GM21367 (cell line): ENCODE data around the gene JARID2.

ENCODE experiments used
- ATAC-seq: cut with Tn5 transposase; IDR thresholded peaks from one replicate; pipeline ENCODE4 v1.9.1; 2021; ENCODE audit not compliant: unreplicated experiment

The JARID2 gene

DNA sequence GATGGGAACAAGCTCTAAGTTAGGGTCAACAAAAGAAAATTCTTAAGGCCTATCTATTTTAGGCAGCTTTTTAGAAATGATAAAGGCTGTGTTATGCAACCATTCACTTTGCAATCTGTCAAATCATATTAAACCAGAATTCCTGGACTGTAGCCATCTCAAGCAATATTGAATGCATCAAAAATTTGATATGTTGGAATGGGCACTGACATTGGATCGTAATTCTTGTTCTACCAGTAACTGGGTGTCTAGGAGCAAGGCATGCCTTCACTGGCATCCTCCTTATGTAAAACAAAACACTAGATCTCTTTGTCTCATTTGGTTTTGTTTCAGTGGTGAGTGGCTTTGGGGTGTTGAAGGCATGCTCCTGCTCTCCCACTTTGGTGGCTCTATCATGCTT lies 145.6 kb downstream of the JARID2 start:
- no peak for ATAC-seq

DNA sequence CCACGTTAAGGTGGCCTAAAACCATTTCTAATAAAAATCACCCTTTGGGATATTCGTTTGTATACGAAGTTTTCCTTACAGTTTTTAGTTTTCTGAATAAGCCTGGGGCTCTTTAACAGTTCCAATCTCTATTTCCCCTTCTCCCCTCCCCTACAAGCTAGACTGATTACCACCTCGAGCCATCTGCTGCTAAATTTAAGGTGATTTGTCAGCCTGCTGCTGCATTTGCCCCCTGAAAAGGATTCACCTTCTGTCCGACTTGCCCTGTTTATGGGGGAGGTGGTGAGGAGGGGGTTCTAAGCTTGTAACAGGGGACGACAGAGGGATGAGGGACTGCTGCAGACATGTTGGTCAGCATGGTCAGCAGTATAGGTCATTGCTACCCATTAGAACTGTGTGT lies 146.3 kb downstream of the JARID2 start:
- no peak for ATAC-seq

DNA sequence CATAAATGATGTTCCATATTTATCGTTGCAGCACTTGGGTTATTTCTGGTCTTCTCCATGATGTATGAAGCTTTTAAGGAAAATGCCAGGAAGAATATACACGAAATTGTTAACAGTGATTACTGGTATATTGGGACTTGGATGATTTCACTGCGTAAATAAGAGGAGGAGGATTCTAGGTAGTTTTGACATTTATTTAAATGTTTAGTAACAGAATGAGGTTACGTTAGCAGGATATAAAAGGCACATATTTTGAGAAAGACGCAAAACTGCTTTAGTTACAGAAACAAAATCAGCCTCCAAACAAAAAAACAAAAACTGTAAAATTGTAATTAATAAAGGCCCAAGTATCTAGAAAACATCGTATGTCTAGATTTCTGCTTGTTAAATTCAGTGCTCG lies 147.7 kb downstream of the JARID2 start:
- ATAC-seq: no peak

DNA sequence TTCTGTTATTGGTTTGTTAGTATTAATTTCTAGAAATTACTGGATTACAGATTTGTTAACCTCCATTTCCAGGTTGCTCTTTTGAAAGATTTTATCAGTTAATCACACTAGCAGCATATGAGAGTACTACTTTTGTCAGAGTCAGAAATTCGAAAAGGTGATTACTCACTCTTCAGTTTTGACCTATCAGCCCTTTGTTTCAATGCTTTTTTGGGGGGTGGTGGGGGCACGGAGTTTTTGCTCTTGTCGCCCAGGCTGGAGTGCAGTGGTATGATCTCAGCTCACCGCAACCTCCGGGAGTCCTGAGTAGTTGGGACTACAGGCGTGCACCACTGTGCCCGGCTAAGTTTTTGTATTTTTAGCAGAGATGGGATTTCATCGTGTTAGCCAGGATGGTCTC lies 149.2 kb downstream of the JARID2 start:
- ATAC-seq: no peak

DNA sequence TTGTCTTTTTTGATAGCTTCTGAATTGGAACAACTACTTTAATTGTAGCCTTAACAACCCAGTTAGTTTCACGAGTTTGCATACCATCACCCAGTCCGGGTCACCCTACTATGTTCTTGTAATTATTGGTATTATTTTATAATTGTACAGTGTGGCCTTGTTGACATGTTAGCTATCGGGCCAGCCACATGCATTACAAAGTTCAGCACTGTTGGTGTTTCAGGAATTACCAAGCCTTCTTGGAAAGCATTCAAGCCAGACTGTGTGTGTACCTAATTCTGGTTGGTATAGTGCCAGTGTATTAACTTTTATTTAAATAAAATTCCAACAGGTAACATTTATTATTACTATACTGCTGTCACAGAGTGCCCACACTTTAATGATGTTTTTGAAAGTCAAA lies 150.9 kb downstream of the JARID2 start:
- ATAC-seq: no peak

DNA sequence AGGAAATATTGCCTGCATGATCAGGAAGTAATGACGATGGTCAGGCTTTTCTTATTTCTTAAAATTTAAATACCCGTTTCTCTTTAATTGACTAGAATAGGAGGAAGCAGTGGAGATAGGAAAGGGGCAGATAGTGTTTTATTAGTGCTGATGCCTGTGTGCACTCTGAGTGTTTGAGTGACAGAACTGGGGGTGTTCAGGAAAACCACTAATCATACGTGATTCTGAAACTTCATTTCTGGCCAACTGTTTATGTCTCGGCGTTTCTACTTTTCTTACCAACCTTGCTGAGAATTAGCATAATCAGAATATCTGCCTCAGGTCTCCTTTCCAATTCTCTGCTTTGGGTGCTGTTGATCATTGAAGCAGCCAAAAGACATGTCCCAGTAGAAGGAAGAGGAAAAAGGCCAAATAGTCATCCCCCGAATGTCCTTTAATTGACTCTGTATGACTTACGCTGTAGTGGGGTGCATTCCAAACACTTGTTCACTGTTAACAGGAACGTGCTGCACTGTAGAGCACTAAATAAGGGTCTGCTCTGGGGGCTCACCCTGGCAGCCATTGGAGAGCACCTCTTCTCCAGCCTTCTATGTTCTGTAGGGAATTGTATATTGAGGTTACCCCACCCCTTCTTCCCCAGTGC lies 152.9 kb downstream of the JARID2 start:
- no peak for ATAC-seq

DNA sequence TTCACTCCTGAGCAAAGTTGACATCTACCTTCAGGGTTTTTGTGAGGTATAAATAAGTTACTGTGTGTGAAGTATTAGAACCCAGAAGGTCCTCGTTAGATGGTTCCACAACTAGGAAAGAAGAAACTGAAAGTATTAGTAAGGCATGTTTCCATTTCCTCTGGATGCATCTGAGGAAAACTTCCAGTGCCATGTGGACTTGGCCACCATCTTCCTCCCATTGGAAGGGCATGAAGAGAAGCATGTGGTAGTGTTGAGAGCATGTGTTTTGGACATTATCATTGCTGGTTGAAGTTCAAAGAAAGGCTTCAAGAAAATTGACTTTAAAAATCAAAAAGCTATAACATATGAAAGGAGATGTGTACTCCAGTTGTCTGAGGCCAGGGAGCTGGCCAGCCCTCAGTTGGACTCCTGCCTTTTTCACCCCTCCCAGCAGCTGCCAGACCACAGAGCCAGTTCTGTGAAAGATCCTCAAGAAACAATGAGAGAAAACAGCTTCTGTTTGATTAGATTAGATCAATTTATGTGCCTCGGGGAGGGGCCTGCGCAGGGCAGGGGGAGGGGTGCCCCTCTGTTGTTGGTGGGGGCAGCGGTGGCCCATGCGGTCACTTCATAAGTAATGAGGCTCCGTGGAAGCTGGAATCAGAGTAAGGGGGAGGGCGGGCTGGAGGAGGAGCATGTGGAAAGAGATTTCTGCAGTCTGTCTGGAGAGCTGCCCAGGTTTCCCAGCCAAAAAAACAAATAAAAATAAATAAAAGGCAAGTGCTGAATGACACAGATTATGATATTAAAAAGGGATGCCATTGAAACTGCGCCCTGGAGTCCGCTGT lies 154.0 kb downstream of the JARID2 start:
- no peak for ATAC-seq

DNA sequence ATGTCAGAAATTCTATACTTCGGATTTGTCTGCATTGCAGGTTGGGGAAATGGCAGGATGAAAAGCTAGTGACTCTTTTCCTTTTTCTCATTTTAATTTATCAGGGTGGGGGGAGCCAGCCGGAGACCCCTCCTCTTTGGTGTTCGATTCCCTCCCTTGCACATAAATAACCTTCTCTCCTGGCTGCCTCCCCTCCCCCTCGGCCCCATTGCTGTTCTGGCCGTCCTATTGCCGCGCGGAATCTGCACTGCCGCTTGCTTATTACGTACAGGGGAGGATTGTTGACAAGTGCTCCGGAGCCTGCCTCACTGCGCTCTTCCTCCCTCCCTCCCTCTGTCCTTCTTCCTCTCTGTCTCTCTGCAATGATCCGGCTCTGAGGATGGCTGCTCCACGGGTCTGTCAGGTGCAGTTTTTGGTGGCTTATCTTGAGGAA lies 154.7 kb downstream of the JARID2 start:
- no peak for ATAC-seq

DNA sequence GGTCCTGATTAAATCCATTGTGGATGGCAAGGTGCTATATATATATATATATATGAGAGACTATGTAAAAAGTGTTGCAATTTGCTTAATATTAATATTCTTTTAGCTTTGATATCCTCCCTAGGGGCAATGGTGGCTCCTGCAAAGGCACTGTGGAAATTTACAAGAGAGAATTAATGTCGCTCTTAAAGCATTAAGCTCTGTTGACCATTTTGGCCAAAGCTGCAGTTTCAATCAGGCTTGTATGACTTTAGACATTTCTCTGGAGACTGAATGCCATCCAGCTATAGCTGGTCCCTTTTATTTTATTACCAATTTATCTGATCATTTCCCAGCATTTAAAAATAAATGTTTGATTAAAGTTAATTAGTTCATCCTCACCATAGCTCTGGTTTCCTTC lies 155.3 kb downstream of the JARID2 start:
- ATAC-seq: no peak

DNA sequence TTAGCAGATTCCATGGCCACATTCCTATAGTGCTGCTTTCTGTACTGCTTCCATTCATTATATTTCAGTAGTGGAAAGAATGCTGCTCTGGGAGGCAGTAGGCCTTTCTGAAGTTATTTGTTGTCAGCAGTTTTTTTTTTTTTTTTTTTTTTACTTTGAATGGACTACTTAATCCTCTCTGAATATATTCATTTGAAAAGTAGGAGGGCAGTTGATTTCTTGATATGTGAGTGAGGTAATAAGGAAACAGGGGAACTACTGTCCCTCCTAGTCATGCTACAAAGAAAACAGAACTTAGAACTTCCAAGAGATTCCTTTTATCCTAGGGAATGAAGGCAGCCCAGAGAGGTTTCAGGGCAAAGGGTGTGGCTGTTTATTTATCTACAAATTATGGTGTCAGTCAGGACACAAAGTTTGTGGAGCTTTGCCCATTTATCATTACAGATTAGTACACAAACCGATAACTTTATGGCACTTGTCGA lies 155.9 kb downstream of the JARID2 start:
- ATAC-seq: no peak

DNA sequence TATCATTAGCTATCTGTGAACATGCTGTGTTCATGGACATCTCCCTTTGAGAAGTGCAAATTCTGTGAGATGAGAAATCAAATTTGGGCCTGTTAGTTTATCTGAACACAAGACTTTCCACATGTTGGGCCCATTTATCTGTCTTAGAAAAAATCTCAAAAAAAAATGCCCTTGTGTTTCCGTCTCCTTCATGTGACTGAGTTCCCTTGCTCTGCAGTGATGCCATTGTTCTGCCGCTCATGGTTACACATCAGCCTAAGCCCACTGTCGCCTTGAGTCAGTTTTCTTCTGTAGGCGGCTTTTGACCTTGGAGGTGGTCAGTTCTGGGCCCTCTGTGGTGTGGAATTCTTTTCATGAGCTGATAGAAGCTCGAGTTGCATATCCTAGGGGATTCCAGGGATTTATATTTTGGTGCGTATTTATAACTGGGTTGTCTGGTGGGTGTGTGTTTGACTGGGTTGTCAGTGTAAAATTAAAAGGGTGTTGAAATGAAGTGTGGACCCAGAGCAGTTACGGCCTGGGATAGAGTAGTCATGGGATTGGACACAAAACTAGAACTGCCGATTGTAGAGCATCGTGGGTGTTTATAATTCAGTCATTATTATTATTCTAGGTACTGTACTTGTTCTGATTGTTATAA lies 156.7 kb downstream of the JARID2 start:
- ATAC-seq: no peak

DNA sequence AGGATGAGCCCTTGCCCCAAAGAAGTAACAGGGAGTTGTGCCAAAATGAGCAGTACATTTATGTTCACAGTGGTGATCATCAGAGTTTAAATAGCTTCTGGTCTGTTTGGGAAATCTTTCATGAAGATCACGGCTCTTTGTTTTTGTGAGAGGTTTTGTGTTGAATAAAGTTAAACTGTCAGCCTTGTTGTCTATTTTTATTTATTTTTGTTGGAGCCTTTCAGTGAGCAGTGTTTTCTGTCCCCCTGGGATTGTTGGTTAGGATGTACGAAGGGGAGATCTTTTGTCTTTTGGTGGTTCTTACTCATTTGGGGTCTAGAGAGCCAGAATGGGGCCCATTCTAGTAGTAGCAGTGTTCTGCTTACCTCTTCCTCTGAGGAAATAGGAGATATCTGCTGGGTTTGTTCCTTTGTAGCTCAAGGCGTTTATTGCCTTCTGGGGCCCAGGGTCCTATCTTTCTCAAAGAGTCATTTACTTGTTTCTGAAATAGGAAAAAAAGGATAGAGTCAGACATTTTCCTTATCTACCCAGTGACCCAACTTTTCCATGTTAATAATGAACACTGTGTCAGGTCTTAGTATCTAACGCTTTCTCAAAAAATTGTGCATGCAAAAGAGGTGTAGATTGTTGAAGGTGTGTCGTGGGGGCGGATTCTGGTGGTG lies 157.4 kb downstream of the JARID2 start:
- no peak for ATAC-seq

DNA sequence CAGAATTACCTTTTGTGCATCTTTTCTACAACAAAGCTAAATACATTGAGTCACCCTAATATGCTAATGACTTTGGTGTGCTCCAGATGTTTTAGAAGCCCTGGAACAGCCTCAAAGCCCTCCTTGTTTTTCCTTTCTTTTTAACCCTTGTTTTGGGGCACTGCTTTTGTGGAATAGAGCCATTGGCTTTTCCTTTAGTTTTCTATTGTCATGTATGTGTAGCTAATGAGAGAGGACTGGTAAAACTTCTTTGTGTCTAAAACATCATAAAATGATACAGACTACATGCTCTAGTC lies 158.8 kb downstream of the JARID2 start:
- ATAC-seq: no peak

DNA sequence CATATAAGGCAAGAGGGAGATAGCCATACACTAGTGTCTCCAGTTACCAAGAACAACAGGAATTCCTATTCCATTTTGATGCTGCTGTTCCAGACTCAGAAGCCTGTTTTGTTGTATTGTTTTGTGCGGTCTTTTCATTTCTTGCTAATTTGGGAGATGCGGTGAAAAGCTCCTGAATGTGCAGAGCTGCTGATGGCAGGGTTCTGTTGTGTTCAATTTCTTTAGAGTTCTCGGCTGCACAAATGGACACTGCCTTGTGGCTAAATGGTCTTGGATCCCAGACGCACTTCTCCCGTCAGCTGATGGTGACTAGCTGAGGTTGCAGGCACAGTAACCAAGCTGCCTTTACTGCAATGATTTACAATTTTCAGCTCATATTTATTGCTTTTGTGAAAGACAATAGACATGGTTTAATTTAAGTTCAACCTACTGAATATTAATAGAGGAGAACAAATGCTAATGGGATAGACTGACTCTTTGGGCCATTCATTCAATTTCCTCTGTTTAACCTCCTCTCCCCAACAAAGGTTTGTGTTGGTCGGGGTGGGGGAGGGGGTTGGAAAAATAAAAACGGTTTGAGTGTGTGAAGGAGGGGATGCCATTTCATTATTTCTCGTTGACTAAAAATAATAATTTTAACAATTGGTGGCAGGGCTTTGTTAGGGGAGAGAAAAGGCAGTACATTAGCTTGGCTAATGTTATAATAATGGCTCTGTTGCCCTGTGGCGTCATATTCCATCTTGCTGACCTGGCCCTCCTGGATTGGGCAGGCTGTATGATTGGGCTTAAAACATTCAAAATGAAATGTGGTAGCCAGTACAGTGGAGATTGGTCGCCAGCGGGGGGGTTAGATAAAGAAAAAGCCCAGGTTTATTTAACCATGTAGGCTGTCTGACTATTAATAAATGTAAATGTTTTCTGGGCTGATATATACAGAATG lies 159.5 kb downstream of the JARID2 start:
- ATAC-seq: no peak

DNA sequence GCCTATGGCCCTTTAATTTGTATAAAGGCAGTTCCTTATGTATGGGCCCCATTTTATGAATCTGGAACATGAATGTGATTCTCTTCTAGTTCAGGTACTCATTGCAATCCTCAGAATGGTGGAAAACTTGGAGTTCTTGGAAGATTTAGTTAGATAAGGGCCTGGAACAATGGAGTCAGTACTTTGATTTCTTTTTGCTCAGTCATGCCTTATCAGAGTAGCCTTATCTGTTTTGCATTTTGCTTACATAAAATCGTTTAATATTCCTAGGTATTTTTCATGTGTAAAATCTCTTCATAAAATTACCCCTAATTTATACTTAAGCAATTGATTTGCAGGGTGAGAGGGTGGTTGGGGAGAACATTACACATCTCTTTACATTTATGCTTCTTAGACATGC lies 160.6 kb downstream of the JARID2 start:
- no peak for ATAC-seq

DNA sequence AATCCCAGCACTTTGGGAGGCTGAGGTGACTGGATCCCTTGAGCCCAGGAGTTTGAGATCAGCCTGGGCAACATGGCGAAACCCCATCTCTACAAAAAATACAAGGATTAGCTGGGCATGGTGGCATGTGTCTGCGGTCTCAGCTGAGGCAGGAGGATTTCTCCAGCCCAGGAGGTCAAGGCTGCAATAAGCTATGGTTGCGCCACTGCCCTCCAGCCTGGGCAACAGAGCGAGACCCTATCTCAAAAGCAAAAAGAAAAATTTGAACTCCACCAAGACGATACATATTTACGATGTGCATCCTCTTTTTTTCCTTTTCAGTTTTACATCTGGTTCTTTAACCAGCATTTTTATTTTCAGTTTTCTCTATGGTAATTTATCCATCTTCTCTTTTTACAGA lies 162.1 kb downstream of the JARID2 start:
- no peak for ATAC-seq

DNA sequence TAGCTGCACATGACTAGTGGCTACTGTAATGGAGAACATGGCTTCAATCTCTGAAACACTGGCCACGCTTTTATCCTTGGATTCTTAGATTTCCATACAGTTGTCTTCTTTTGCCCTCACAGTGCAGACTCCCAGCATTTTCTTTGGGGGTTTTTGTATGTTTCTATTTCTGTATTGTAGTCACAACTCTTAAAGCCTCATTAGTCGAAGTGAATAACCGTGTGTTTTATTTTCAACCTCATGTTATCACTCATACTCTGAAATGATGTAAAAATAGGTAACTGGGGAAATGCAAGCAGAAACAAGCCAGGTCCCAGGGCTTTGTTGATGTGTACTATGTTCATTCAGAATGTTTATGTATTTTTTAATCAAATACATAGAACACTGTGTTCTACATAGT lies 162.9 kb downstream of the JARID2 start:
- no peak for ATAC-seq

DNA sequence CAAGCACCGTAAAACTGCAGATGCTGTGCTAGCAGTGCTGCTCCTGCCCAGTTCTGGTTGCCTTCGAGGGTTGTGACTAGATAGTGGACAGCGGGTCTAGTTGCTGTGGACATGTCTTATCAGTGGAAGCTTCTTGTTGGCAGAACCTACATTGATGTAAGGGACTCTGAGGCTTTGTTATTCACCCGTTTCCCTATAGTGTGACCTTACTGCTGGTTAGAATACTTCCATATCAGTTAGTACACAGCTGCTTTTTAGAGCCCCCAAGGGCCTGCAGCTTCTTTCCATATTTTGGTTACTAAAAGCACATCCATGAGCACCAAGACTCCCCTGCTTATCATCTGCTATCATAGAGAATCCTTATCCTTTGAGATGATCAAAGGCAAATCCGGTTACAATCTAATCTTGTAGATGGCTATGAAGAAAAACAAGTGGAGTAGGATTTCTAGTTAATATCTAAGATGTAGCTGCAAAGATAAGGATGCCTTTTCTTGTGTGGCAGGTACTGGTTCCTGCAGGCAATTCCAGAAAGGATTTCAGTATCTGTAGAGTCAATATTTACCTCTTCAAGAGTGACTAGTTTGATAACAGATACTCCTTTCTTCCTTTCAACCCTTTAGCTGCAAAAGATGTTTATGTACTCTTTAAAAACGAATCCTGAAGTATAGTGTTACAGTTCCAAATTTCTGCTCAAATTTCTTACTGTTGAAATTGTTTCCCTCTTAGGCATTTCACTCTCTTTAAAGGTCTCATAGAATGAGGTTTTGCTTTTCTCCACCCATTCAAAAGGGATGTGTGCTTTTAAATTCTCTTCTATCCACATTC lies 163.6 kb downstream of the JARID2 start:
- no peak for ATAC-seq

DNA sequence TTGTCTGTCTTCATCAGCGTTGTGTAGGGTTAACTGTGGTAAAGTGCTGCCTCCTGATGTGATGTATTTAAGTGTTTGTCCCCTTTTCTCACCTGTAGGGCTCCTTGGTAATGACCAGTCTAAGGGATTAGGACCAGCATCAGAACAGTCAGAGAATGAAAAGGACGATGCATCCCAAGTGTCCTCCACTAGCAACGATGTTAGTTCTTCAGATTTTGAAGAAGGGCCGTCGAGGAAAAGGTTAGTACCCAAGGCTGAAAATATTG lies 164.2 kb downstream of the JARID2 start:
- ATAC-seq: no peak

DNA sequence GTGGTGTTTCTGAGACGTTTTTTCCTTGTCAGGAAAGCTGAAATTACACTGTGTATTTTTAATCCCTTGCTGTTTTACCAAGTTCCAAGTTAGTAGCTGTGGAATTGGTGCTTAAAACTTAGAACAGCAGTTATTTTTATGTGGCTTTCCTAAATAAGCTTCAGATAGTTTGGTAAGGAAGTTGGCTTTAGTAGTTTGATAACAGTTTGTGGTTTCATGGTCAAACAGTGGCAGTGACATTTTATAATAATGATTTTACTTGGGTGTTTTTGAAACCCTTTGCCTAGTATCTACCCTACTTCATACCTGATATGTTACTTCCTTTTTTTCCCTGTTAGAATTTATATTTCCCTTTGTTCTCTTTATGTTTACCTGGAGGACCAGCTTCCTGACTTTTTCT lies 164.9 kb downstream of the JARID2 start:
- ATAC-seq: no peak
